ENCODE measurements around the gene EZH1.

The EZH1 gene

GRCh38 chr17:42775534-42776098 lies 30.8 kb upstream of the EZH1 start:
- Histone ChIP-seq H3K9me3 (replicated peaks in 1 of 2; ENCODE audit: control insufficient read depth in 2 of 2, insufficient read depth in 1 of 2, low read depth in 1 of 2, low read length in 2 of 2) (no peaks in the 10 kb centered on the region), H4K91ac (ENCODE audit: low read depth, low read length, poor library complexity) (no peak overlapping the region)

GRCh38 chr17:42774066-42774745 lies 29.4 kb upstream of the EZH1 start:
- no peaks in the 10 kb centered on the region for H3K9me3 ChIP-seq (replicated peaks in 1 of 2; ENCODE audit: control insufficient read depth in 2 of 2, insufficient read depth in 1 of 2, low read depth in 1 of 2, low read length in 2 of 2)
- no CpG with 5 or more reads among the region's 3 CpGs for WGBS, 2 donors (ENCODE audit: extremely low coverage in 2 of 2, insufficient read length in 2 of 2, insufficient replicate concordance in 1 of 2)
- no peak overlapping the region for H2BK15ac ChIP-seq (ENCODE audit: low read length)
- no peak overlapping the region for H3K4ac ChIP-seq (ENCODE audit: low read length)
- H3K36me3 ChIP-seq (replicated peaks in 1 of 2; ENCODE audit: control insufficient read depth in 2 of 2, insufficient read depth in 2 of 2, low read length in 2 of 2): peaks cover 15 to 47% of the 10 kb centered on the region in 2 donors
- H2BK120ac ChIP-seq (ENCODE audit: low read depth, low read length): no peak overlapping the region
- peaks cover 4% of the 10 kb centered on the region for H3K79me1 ChIP-seq (ENCODE audit: low read depth, low read length)
- no peak overlapping the region for H3K27ac ChIP-seq (replicated peaks; ENCODE audit: low read length)
- H3K27me3 ChIP-seq (ENCODE audit: control insufficient read depth in 3 of 3, insufficient read depth in 3 of 3, low read depth in 1 of 3, low read length in 3 of 3): no peaks in the 10 kb centered on the region
- DNase-seq (ENCODE audit: low spot score): no peak
- peaks cover 3 to 7% of the 10 kb centered on the region in 2 donors for H3K4me1 ChIP-seq (ENCODE audit: control insufficient read depth in 2 of 2, insufficient read depth in 1 of 2, low read depth in 1 of 2, low read length in 2 of 2)
- no peak overlapping the region for H3K18ac ChIP-seq (ENCODE audit: low read length)
- peak overlapping the region; percentile 92 to 98 for H3K4me3 ChIP-seq (ENCODE audit: low read length in 2 of 2)
- H3K14ac ChIP-seq (ENCODE audit: low read length): no peak overlapping the region
- peak overlapping the region; percentile 67 for H2AK5ac ChIP-seq (ENCODE audit: low read depth, low read length)
- peak overlapping the region; percentile 90 for H3K4me2 ChIP-seq (ENCODE audit: insufficient read depth, low read length, poor library complexity, severe bottlenecking)
- no peak overlapping the region for H2BK5ac ChIP-seq (ENCODE audit: low read length)
- no peak overlapping the region for H2BK12ac ChIP-seq (ENCODE audit: low read length)
- H2AFZ ChIP-seq (ENCODE audit: low read length): peak overlapping the region; percentile 96
- no peak overlapping the region for H3K23ac ChIP-seq (ENCODE audit: low read depth, low read length, poor library complexity)
- no peak overlapping the region for H3K9ac ChIP-seq (ENCODE audit: low read depth, low read length, poor library complexity)
- H4K91ac ChIP-seq (ENCODE audit: low read depth, low read length, poor library complexity): no peak overlapping the region
- H4K8ac ChIP-seq (ENCODE audit: low read depth, low read length): no peak overlapping the region

More at GRCh38 chr17:42775534-42776098, 30.8 kb upstream of the EZH1 start:
- Histone ChIP-seq H3K23ac (ENCODE audit: low read depth, low read length, poor library complexity) (no peak overlapping the region), H2BK120ac (ENCODE audit: low read depth, low read length) (no peak overlapping the region), H3K4me3 (ENCODE audit: low read length in 2 of 2) (no peak overlapping the region), H2AK5ac (ENCODE audit: low read depth, low read length) (no peak overlapping the region), H3K27ac (replicated peaks; ENCODE audit: low read length) (no peak overlapping the region), H2BK12ac (ENCODE audit: low read length) (no peak overlapping the region), H3K4me1 (ENCODE audit: control insufficient read depth in 2 of 2, insufficient read depth in 1 of 2, low read depth in 1 of 2, low read length in 2 of 2) (peaks cover 7 to 8% of the 10 kb centered on the region in 2 donors), H3K14ac (ENCODE audit: low read length) (no peak overlapping the region), H3K18ac (ENCODE audit: low read length) (no peak overlapping the region), H3K4ac (ENCODE audit: low read length) (no peak overlapping the region), H2AFZ (ENCODE audit: low read length) (no peak overlapping the region), H2BK5ac (ENCODE audit: low read length) (no peak overlapping the region), H4K8ac (ENCODE audit: low read depth, low read length) (no peak overlapping the region), H3K36me3 (replicated peaks in 1 of 2; ENCODE audit: control insufficient read depth in 2 of 2, insufficient read depth in 2 of 2, low read length in 2 of 2) (peaks cover 19 to 57% of the 10 kb centered on the region in 2 donors), H2BK15ac (ENCODE audit: low read length) (no peak overlapping the region), H3K4me2 (ENCODE audit: insufficient read depth, low read length, poor library complexity, severe bottlenecking) (no peak overlapping the region), H3K27me3 (ENCODE audit: control insufficient read depth in 3 of 3, insufficient read depth in 3 of 3, low read depth in 1 of 3, low read length in 3 of 3) (peaks cover 0 to under 1% (median 0%) of the 10 kb centered on the region in 3 experiments), H3K9ac (ENCODE audit: low read depth, low read length, poor library complexity) (no peak overlapping the region), H3K79me1 (ENCODE audit: low read depth, low read length) (peaks cover 4% of the 10 kb centered on the region)
- DNase-seq (ENCODE audit: low spot score): no peak
- no CpG with 5 or more reads among the region's 3 CpGs for whole genome bisulfite sequencing, 2 donors (ENCODE audit: extremely low coverage in 2 of 2, insufficient read length in 2 of 2, insufficient replicate concordance in 1 of 2)

GRCh38 chr17:42773290-42774035 lies 28.6 kb upstream of the EZH1 start, which contains the start of gene VPS25:
Gene VPS25, plus strand, starts transcription at chr17:42773449. Its CDS starts 27 bp downstream, at chr17:42773476.
- Histone ChIP-seq H3K18ac (ENCODE audit: low read length) (peak within 1 kb of the TSS; percentile 98), H2BK15ac (ENCODE audit: low read length) (no peak within 1 kb of the TSS), H2BK5ac (ENCODE audit: low read length) (no peak within 1 kb of the TSS), H2AK5ac (ENCODE audit: low read depth, low read length) (peak within 1 kb of the TSS; percentile 67), H3K9me3 (replicated peaks in 1 of 2; ENCODE audit: control insufficient read depth in 2 of 2, insufficient read depth in 1 of 2, low read depth in 1 of 2, low read length in 2 of 2) (no peaks in the 10 kb centered on the region), H3K23ac (ENCODE audit: low read depth, low read length, poor library complexity) (peak within 1 kb of the TSS; percentile 97), H2BK12ac (ENCODE audit: low read length) (no peak within 1 kb of the TSS), H3K14ac (ENCODE audit: low read length) (peak within 1 kb of the TSS; percentile 85), H3K4me3 (ENCODE audit: low read length in 2 of 2) (peak within 1 kb of the TSS; percentile 92 to 98), H3K79me1 (ENCODE audit: low read depth, low read length) (peaks cover 4% of the 10 kb centered on the region), H4K91ac (ENCODE audit: low read depth, low read length, poor library complexity) (peak within 1 kb of the TSS; percentile 82), H3K27ac (replicated peaks; ENCODE audit: low read length) (no peak within 1 kb of the TSS), H4K8ac (ENCODE audit: low read depth, low read length) (peak within 1 kb of the TSS; percentile 88), H2AFZ (ENCODE audit: low read length) (peak within 1 kb of the TSS; percentile 96), H2BK120ac (ENCODE audit: low read depth, low read length) (no peak within 1 kb of the TSS), H3K4me1 (ENCODE audit: control insufficient read depth in 2 of 2, insufficient read depth in 1 of 2, low read depth in 1 of 2, low read length in 2 of 2) (peaks cover 3 to 7% of the 10 kb centered on the region in 2 donors), H3K9ac (ENCODE audit: low read depth, low read length, poor library complexity) (peak within 1 kb of the TSS; percentile 93), H3K4me2 (ENCODE audit: insufficient read depth, low read length, poor library complexity, severe bottlenecking) (peak within 1 kb of the TSS; percentile 90), H3K4ac (ENCODE audit: low read length) (peak within 1 kb of the TSS; percentile 32), H3K36me3 (replicated peaks in 1 of 2; ENCODE audit: control insufficient read depth in 2 of 2, insufficient read depth in 2 of 2, low read length in 2 of 2) (peaks cover 13 to 40% of the 10 kb centered on the region in 2 donors), H3K27me3 (ENCODE audit: control insufficient read depth in 3 of 3, insufficient read depth in 3 of 3, low read depth in 1 of 3, low read length in 3 of 3) (no peaks in the 10 kb centered on the region)
- WGBS, 2 donors (ENCODE audit: extremely low coverage in 2 of 2, insufficient read length in 2 of 2, insufficient replicate concordance in 1 of 2): no CpG with 5 or more reads among the region's 39 CpGs
- DNase-seq (ENCODE audit: low spot score): peak; percentile 68

GRCh38 chr17:42772945-42773289 lies 28.1 kb upstream of the EZH1 start:
- Histone ChIP-seq H3K23ac (ENCODE audit: low read depth, low read length, poor library complexity) (no peak overlapping the region), H3K27me3 (ENCODE audit: control insufficient read depth in 3 of 3, insufficient read depth in 3 of 3, low read depth in 1 of 3, low read length in 3 of 3) (no peaks in the 10 kb centered on the region), H3K9ac (ENCODE audit: low read depth, low read length, poor library complexity) (no peak overlapping the region), H3K79me1 (ENCODE audit: low read depth, low read length) (peaks cover 4% of the 10 kb centered on the region), H2BK15ac (ENCODE audit: low read length) (no peak overlapping the region), H3K27ac (replicated peaks; ENCODE audit: low read length) (no peak overlapping the region), H2BK12ac (ENCODE audit: low read length) (no peak overlapping the region), H3K4me2 (ENCODE audit: insufficient read depth, low read length, poor library complexity, severe bottlenecking) (peak overlapping the region; percentile 53), H3K4me1 (ENCODE audit: control insufficient read depth in 2 of 2, insufficient read depth in 1 of 2, low read depth in 1 of 2, low read length in 2 of 2) (peaks cover 3 to 7% of the 10 kb centered on the region in 2 donors), H3K36me3 (replicated peaks in 1 of 2; ENCODE audit: control insufficient read depth in 2 of 2, insufficient read depth in 2 of 2, low read length in 2 of 2) (peaks cover 11 to 35% of the 10 kb centered on the region in 2 donors), H3K4me3 (ENCODE audit: low read length in 2 of 2) (peak overlapping the region; percentile 92 to 98), H3K14ac (ENCODE audit: low read length) (no peak overlapping the region), H3K4ac (ENCODE audit: low read length) (no peak overlapping the region), H2AK5ac (ENCODE audit: low read depth, low read length) (no peak overlapping the region), H2BK120ac (ENCODE audit: low read depth, low read length) (no peak overlapping the region), H4K8ac (ENCODE audit: low read depth, low read length) (no peak overlapping the region), H2BK5ac (ENCODE audit: low read length) (no peak overlapping the region), H3K18ac (ENCODE audit: low read length) (no peak overlapping the region), H3K9me3 (replicated peaks in 1 of 2; ENCODE audit: control insufficient read depth in 2 of 2, insufficient read depth in 1 of 2, low read depth in 1 of 2, low read length in 2 of 2) (no peaks in the 10 kb centered on the region), H4K91ac (ENCODE audit: low read depth, low read length, poor library complexity) (no peak overlapping the region), H2AFZ (ENCODE audit: low read length) (peak overlapping the region; percentile 96)
- no CpG with 5 or more reads among the region's 3 CpGs for WGBS, 2 donors (ENCODE audit: extremely low coverage in 2 of 2, insufficient read length in 2 of 2, insufficient replicate concordance in 1 of 2)
- no peak for DNase-seq (ENCODE audit: low spot score)
